Measurements from ENCODE around the gene NFATC4.

The NFATC4 gene

DNA sequence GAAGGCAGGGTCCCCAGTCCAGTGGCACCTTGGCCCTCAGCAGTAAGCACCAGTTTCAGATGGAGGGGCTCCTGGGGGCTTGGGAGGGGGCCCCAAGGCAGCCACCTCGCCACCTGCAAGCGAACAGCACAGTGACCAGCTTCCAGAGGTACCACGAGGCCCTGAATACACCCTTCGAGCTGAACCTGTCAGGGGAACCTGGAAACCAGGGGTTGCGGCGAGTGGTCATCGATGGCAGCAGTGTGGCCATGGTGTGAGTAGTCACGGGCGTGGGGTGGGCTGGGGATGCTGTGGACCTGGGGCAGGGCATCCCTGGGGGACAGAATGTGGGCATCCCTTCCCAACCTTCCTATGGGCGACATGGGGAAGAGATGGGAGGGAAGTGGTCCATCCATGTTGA, 42.0 kb downstream of the NFATC4 start:
- DNase-seq (ENCODE audit: low read depth): no peak

DNA sequence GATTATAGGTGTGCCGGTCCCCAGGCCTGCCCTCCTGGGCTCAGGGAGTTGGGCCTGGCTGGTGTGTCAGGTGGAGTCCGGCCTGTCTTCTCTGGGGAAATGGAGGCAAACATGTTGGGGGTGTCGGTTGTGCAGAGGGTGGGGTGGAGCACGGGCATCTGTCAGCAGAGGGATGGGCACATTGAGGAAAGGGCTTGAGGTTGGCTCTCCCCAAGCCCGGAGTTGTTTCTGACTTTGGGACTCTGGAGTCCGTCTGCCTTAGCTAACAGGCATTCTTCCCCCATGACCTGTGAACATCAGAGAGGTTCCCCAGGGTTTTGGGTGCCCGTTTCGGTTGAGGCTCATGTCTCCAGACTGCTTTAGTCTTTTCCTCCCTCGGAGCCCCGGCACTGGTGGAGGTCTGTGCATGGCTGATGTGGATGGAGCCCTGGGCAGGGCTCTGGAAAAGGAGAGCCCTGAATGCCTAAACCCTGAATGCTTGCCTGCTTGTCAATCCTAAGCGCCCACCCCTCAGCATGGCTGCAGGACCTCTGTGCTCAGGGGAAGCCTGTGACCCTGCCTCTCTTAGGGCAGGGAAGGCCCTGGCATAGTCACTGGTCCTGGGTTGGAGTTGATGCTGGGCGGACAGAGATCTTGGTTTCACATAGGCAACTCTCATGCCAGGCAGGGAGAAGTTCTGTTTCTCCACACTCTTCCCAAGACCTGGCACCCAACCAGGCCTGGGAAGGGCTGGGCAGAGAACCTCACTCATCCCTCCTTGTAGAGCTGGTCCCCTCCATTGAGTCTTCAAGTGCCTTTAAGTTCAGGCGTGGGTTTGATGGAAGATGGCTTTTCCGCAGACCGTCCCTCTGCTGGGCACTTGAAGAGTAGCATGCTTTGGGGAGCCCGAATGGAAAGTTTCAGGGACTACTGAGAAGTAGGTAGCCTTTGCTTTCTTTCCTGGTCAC, 43.7 kb downstream of the NFATC4 start:
- DNase-seq (ENCODE audit: low read depth): no peak

DNA sequence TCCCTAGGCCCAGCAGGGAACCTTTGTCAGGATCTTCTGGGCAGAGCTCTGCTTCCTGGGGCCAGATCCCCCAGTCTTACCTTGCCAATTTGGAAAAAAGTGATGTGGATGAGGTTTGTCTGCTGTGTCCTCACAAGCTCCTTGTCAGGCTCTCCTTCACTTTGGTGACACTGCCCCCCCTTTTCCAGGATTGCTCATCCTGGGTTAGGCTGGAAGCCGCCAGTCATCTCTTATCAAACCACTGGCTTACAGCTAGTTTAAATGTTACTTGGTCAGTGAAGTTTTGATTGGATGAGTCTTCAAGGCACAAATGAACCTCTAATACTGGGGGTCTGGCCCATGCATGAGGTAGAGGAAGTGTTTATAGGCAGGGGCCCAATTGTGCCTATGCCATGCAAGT, 46.1 kb downstream of the NFATC4 start:
- DNase-seq (ENCODE audit: low read depth): no peak

DNA sequence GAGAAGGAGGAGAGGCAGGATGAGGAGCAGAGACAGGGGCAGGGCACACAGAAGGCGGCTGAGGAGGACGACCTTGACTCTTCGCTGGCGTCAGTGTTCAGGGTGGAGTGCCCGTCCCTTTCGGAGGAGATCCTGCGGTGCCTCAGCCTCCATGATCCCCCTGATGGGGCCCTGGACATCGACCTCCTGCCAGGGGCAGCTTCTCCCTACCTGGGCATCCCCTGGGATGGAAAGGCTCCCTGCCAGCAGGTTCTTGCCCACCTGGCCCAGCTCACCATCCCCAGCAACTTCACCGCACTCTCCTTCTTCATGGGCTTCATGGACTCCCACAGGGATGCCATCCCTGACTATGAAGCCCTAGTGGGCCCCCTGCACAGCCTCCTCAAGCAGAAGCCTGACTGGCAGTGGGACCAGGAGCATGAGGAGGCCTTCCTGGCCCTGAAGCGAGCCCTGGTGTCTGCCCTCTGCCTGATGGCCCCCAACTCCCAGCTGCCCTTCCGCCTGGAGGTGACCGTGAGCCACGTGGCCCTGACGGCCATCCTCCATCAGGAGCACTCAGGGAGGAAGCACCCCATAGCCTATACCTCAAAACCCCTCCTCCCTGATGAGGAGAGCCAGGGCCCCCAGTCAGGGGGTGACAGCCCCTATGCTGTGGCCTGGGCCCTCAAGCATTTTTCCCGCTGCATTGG, 46.9 kb downstream of the NFATC4 start:
- DNase-seq (ENCODE audit: low read depth): no peak

DNA sequence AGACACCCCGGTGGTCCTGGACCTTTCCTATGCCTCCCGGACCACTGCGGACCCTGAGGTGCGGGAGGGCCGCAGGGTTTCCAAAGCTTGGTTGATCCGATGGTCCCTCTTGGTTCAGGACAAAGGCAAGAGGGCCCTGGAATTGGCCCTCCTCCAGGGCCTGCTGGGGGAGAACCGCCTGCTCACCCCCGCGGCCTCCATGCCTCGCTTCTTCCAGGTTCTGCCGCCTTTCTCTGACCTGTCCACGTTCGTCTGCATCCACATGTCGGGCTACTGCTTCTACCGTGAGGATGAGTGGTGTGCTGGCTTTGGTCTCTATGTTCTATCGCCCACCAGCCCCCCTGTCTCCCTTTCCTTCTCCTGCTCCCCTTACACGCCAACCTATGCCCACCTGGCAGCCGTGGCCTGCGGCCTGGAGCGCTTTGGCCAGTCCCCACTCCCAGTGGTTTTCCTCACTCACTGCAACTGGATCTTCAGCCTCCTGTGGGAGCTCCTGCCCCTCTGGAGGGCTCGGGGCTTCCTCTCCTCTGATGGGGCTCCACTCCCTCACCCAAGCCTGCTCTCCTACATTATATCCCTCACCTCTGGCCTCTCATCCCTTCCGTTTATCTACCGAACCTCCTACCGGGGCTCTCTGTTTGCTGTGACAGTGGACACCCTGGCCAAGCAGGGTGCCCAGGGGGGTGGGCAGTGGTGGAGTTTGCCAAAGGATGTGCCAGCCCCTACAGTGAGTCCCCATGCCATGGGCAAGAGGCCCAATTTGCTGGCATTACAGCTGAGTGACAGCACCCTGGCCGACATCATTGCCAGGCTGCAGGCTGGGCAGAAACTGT, 47.7 kb downstream of the NFATC4 start:
- DNase-seq (ENCODE audit: low read depth): no peak

DNA sequence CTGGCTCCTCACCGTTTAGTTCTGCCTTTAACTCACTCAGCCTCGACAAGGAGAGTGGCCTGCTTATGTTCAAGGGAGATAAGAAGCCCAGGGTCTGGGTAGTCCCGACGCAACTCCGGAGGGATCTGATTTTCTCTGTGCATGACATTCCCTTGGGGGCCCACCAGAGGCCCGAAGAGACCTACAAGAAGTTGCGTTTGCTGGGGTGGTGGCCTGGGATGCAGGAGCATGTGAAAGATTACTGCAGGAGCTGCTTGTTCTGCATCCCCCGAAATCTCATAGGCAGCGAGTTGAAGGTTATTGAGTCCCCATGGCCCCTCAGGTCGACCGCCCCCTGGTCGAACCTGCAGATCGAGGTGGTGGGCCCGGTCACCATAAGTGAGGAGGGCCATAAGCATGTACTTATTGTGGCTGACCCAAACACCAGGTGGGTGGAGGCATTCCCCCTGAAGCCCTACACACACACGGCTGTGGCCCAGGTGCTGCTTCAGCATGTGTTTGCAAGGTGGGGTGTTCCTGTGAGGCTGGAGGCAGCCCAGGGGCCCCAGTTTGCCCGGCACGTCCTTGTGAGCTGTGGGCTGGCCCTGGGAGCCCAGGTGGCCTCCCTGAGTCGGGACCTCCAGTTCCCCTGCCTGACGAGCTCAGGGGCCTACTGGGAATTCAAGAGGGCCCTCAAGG, 48.4 kb downstream of the NFATC4 start:
- no peak for DNase-seq (ENCODE audit: low read depth)

DNA sequence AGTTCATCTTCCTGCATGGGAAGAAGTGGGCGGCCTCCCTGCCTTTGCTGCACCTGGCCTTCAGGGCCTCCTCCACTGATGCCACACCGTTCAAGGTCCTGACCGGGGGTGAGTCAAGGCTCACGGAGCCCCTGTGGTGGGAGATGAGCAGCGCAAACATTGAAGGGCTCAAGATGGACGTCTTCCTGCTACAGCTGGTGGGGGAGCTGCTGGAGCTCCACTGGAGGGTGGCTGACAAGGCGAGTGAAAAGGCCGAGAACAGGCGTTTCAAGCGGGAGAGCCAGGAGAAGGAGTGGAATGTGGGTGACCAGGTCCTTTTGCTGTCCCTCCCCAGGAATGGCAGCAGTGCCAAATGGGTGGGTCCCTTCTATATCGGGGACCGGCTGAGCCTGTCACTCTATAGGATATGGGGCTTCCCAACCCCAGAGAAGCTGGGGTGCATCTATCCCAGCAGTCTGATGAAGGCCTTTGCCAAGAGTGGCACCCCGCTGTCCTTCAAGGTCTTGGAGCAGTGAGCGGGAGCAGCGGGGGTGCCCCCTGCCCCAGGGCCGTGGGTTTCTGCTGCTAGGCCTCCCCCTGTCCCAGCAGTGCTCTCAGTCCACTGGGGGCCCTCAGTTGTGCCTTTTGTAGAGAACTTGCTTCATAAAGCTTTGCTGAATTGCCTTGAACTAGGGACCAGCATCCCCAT, 49.1 kb downstream of the NFATC4 start:
- DNase-seq (ENCODE audit: low read depth): no peak

DNA sequence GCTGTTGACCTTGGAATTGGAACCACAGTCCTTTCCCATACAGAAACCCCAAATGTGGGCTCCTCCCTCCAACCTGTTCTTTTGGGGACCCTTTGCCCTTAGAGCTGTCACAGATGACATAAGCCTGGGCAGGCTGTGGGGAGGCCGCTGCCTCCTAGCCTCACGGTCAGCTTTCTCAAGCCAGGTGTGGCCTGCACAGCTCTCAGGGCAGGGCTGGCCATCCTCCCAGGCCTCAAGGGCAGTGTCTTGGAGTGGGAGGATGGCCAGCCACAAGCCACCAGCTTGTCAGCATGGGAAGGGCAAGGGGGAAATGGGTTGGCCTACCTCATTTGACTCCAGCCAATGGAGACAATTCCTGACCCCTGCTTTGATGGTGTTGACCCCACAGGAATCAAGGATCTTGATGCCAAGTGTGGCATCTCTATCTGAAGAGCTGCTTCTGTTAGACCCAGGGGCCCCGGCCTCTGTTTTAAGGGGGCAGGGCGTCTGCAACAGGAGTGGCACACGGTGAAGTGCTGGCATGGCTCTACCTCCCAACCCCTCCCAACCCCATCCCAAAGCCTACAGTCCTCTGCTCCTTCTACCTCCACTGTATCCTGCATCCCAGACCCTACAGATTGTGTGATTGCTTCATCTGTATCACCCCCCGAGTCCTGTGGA, 50.0 kb downstream of the NFATC4 start:
- DNase-seq (ENCODE audit: low read depth): no peak

DNA sequence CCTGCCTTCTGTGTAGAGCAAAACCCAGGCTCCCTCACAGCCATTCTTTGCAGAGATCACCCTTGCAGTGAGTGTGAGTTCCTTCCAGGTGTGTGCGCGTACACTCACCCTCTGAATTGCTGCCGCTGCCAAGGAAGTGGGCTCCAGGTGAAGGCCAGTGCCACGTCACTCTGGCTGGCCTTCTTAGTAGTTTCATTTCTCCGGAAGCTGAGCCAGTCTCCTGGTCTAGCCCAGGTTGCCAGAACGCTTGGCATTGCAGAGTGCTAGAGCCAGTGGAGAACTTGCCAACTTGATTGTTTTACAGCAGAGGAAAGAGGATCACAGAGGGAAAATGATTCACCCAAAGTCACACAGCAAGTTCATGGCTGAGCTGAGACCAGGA, 50.5 kb downstream of the NFATC4 start:
- DNase-seq (ENCODE audit: low read depth): no peak

DNA sequence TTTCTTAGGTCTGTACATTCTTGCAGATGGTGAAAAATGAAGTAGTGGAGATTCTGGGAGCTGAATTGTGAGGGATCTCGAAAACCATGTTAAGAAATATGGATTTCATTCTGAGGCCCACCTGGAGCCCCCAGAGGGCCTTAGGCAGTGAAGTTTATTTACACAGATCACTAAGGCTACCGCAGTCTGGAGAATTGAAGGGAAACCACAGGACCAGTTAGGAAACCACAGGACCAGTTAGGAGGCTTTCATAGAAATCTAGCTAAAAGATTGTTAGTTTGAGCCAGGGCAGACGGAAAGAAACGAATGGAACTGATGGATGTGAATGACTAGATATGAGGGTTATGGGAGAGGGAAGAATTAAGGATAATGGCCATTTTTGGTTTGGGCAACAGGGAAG, 54.3 kb downstream of the NFATC4 start:
- no peak for DNase-seq (ENCODE audit: low read depth)

DNA sequence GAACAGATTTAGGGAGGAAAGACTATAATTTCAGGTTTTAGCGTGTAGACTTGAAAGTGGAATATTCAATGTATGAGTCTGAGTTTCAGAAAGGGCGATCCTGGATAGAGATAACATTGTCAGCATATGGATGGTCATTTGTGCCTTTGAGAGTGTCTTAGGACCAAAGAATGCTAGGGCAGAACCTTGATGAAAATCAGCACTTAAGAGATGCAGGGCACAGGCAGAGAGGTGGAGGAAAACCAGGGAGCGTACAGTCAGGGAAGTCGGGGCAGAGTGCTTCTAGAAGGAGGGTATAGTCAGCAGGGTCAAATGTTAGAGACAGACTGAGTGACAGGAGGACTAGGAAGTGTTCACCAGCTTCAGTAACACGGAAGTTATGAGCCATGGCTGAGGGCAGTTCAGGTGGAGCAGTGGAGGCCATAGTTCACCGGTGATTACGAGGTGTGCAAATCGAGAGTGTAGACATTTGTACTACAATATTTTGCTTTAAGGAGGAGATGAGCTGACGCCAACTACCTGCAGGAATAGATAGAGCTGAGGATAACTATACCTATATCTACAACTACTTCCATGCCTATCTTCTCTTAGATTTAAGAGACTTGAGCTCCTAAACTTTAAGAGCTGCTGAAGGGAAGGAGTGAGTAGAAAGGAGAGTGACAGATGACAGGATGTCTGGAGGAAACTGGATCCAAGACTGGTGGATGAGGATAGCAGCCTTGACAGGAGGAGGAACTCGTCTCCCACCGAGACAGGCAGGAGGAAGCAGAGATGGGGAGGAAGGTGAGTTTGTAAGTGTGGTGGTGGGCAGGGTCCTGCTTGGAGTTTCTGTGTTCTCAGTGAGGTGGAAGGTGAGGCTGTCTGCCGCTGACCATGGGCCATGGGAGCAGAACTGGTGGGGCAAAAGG, 55.0 kb downstream of the NFATC4 start:
- no peak for DNase-seq (ENCODE audit: low read depth)

DNA sequence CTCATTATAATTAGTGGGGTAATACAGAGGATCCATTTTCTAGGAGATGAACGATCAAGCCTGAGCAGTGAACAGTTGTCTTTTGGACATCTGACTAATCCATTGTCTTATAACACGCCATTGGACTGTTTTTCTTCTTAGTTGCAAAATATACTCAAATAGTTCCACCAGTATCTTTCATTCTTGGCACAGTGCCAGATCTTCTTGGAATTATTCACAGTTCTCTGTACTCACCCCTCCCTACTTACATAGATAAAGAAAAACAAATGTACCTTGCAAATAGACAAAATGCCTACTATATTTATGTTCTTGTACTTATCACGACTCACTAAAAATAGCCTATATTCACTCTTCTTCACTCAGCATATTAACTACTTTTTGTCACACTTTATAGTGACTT, 57.7 kb downstream of the NFATC4 start:
- no peak for DNase-seq (ENCODE audit: low read depth)

DNA sequence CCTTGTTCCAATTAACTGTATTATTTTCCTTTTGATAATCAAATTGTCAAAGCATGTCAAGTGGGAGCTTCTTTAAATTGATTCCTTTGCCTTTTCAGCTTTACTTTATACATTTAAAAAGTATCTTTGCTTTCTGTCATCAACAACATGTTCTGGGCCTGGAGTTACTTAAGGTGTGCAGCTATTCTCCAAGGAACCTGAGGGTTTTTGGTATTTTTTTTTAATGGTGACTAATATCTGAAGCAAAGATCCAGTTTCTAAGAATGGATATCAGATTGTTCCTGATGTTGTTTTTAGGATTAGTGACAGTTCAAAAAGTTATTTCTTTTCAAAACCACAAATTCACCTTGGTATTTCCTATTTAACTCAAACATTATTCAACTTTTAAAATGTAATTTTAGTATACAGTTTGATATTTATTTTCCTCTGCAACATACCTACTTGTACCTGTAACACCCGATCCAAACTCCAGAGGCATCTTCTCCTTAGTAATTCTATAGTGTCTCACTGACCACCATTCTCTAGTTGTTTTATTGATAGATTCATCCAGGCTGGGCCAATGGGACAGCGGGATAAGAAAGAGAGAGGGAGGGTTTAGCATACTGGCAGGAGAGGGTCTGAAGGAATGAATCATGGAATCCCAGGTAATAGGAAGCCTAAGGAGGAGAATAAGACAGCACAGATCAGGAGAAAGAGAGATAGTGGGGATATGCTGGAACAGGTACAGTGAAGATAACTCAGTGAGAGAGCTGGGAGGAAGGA, 58.3 kb downstream of the NFATC4 start:
- no peak for DNase-seq (ENCODE audit: low read depth)

DNA sequence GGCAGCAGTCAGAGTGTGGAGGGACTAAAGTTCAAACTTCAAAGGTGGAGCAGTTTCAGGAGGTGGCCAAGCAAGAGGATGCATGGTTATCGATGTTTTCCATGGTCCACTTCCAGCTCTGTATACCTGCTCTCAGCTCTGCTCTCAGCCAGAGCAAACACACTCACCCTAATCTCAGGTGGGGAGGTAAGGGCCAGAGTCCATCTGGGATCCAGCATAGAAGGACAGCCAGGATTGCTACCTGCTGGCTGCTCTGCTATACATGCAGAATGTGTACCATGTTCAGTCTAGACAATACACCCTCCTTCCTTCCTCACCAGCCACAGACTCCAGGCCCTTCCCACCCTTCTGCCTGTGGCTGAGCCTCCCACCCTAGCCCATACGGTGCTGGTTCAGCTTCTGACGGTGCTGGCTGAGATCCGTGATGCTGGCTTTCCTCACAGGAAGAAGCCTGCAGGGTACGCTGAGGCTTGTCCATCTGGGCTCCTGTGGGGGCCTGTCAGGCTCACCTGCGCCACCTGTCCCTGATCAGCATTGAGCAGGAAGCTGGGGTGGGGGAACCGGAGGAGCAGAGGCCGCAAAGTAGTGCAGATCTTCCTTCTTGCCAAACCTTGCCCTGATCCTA, 59.0 kb downstream of the NFATC4 start:
- DNase-seq (ENCODE audit: low read depth): no peak

DNA sequence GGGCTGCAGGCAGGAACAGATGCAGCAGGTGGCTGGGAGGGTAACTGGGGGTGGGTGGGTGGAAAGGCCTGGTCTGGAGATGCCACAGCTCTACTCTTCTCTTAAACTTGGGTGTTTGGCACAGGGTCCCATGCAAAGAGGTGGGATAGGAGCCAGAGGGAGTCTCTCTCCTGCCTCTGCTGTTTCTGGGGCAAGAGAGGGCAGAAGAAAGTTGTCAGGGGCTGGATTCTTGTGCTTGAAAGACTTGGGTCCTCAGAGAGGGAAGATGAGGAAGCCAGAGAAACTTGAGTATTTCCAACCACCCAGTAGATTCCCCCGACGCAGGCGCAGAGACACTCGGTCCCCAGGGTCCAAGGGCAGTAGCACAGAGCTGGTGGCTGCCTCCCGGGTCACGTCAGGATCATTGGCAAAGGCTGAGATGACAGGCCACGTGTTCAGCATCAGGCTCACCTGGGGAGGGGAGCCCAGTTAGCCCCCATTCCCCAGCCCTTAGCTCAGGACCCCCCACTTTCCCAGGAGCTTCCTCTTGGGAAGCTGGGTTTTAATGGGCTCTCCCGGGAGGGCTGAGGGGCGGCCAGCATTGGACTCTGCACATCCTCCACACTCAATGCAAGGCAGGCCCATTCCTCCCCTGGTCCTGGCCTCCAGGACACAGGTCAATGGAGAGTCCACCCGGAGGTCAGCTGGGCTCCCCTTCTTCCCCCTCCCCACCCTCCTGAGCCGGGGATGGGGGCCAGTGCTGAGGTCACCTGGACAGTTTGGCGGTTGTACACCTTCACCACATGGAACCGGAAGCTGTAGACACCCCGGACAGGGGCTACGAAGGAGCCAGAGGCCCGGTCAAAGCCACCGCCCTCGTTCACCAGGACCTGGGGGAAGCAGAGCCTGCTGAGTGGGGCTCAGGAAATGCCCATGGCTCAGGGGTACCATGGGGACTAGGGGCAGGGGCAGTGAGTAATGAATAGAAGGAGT, 59.8 kb downstream of the NFATC4 start:
- DNase-seq (ENCODE audit: low read depth): no peak

DNA sequence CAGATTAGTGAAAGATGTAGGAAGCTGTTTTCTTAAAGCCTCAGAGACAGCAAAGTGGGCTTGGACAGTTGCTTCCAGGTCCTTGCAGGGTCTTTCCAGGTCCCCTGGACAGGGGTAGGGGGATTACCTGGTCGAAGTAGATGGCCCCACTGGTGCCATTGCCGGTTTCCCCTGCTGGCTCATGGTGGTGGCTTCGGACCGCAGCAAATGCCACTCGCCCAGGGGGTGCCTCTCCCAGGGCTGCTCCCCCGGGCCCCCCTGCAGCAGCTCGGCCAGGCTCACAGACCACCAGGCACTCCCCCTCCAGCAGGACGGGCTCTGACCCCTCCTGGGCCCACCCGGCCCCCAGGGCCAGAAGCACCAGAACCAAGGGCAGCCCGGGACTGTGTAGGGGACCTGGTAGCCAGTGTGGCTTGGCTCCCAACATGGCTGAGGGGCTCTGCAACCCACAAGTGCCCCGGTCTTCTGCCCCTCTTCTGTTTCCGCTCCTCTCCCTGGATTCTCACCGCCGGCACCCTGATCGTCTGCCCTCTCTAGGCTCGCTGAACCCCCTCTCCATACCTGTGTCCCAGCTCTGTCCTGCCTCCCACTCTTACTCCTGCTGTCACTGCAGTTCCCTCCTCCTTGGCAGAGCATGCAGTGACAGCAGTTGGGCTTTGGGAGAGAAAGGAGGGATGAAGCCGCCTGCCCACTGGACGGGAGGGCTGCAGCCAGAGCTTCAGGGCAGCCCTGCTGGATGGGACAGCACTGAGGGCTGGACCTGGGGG, 60.8 kb downstream of the NFATC4 start:
- no peak for DNase-seq (ENCODE audit: low read depth)
